Panc1 (cell line): Measurements from ENCODE around the gene TRAF7.

Experiments
- TF ChIP-seq, protein P1 (sequence below): fragments of 450-650 bp; IDR thresholded peaks from 2 replicates; pipeline ENCODE4 v1.5.1; 2017; ENCODE audit warnings: mild to moderate bottlenecking
- TF ChIP-seq, protein P2 (sequence below), 2 experiments: IDR thresholded peaks; 2 replicates each; pipeline ENCODE4 v1.6.1; 2011 to 2012; ENCODE audit warnings: low read depth in 2 of 2, control low read depth in 1 of 2, low read length in 1 of 2, mild to moderate bottlenecking in 1 of 2, moderate library complexity in 1 of 2; ENCODE audit not compliant: insufficient read depth in 1 of 2

DNA sequence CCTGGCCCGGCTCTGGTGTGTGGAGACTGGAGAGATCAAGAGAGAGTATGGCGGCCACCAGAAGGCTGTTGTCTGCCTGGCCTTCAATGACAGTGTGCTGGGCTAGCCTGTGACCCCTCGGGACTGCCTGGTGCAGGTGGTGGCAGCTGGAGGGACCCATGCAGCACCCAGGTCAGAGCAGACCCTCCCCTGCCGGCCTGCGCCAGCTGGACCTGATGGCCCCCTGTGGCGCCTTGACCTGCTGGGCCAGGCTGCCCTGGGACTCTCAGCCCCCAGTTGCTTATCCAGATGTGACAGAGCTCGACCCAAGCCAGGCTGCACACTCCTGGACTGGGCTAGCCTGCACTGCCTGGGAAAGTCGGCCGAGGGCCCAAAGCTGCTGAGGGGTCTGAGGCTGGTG is 53.2 kb downstream of the TRAF7 start:
- TF ChIP-seq, protein P1, sequence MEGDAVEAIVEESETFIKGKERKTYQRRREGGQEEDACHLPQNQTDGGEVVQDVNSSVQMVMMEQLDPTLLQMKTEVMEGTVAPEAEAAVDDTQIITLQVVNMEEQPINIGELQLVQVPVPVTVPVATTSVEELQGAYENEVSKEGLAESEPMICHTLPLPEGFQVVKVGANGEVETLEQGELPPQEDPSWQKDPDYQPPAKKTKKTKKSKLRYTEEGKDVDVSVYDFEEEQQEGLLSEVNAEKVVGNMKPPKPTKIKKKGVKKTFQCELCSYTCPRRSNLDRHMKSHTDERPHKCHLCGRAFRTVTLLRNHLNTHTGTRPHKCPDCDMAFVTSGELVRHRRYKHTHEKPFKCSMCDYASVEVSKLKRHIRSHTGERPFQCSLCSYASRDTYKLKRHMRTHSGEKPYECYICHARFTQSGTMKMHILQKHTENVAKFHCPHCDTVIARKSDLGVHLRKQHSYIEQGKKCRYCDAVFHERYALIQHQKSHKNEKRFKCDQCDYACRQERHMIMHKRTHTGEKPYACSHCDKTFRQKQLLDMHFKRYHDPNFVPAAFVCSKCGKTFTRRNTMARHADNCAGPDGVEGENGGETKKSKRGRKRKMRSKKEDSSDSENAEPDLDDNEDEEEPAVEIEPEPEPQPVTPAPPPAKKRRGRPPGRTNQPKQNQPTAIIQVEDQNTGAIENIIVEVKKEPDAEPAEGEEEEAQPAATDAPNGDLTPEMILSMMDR: no peak
- TF ChIP-seq, protein P2, sequence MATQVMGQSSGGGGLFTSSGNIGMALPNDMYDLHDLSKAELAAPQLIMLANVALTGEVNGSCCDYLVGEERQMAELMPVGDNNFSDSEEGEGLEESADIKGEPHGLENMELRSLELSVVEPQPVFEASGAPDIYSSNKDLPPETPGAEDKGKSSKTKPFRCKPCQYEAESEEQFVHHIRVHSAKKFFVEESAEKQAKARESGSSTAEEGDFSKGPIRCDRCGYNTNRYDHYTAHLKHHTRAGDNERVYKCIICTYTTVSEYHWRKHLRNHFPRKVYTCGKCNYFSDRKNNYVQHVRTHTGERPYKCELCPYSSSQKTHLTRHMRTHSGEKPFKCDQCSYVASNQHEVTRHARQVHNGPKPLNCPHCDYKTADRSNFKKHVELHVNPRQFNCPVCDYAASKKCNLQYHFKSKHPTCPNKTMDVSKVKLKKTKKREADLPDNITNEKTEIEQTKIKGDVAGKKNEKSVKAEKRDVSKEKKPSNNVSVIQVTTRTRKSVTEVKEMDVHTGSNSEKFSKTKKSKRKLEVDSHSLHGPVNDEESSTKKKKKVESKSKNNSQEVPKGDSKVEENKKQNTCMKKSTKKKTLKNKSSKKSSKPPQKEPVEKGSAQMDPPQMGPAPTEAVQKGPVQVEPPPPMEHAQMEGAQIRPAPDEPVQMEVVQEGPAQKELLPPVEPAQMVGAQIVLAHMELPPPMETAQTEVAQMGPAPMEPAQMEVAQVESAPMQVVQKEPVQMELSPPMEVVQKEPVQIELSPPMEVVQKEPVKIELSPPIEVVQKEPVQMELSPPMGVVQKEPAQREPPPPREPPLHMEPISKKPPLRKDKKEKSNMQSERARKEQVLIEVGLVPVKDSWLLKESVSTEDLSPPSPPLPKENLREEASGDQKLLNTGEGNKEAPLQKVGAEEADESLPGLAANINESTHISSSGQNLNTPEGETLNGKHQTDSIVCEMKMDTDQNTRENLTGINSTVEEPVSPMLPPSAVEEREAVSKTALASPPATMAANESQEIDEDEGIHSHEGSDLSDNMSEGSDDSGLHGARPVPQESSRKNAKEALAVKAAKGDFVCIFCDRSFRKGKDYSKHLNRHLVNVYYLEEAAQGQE (IDR thresholded peaks at IDR 0.05; ENCODE audit: insufficient read depth in 1 of 2, low read depth in 2 of 2, low read length in 1 of 2): no peak
